ENCODE results near the gene NRP2. TPM values are rescaled to one million over a fixed set of nuclear protein-coding genes. Genes with fewer than 3 reads are reported as not detected.

The NRP2 gene
- total RNA-seq, 1 donor from 2014 or later = 5.1 TPM

DNA sequence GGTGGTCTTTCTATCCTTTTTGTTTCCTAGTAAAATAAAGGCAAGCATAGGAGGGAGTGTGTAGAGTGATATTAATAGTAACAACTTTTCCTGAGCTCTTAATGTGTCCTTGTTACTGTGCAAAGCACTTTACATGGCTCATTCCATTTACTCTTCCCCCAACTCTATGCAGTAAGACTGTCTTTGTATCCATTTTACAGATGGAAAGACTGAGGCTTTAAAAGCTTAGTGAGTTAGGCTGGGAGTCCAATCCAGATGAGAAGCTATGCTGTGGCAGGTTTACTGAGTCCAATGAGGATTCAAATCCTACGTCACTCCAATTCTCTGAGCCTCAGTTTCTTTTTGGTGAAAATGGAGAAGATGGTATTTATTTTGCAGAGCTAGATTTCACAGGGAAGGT, 77.4 kb downstream of the NRP2 start:
- DNase-seq (no peak), ATAC-seq (ENCODE audit: poor library complexity) (no peak)
- intact Hi-C loops (cut with DNase I) = no loop called here

DNA sequence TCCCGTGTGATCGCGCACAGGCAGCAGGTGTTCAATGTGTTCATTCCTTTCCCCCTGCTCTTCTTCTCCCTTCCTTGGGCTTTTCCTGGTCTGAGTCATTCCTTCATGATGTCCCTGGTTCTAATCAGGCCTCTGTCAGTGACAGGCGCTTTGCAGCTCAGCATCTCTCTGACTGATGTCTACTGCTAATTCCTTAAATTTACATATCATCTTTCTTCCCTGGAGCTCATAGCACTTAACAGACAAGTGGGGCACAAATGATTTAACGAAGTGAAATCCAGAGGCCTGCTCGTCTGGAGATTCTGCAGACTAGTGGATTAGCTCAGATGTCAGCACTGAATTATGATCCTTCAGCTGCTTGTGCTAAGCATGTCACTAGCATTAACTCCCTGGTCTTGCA, 77.9 kb downstream of the NRP2 start:
- intact Hi-C loops (cut with DNase I) = no loop called here
- ATAC-seq (ENCODE audit: poor library complexity) (no peak), DNase-seq (no peak)

DNA sequence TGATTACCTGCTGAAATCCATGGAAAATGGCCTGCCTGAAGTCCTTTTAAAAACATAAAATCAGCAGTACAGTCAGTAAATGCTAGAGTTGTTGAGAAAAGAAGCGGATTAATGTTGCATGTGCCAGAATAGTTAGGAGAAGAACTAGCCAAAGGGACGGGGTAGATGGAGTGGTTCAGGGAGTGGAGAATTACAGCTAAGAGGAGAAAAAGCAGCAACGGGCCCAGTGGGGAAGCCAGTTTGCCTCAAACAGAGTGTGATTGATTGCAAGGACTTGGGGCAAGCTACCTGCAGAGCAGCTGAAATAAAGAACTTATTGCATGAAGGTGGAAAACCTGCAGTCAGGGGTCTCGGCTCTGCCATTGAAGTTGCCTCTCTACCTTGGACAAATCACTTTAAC, 79.1 kb downstream of the NRP2 start:
- ATAC-seq (ENCODE audit: poor library complexity) (no peak), DNase-seq (no peak)
- intact Hi-C loops (cut with DNase I) = no loop called here

DNA sequence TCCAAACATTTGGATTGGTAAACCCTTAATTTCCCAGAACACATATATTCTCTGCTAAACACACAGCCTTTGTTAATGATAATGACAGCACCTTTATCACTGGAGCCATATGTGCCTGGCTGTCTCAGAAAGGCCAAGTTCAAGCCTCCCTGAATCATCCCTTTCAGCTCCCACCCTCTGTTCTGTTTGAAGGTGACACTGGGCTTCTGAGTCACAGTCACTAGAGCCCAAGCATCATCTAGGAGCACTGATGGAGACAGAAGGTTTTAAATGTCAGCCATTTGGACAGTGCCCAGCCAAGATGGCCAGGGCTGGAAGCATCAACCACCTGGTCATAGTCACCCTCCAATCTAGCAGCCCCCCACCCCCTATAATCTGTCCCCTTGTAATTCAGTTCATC, 80.6 kb downstream of the NRP2 start:
- DNase-seq (no peak), ATAC-seq (ENCODE audit: poor library complexity) (no peak)
- intact Hi-C loops (cut with DNase I) = no loop called here

DNA sequence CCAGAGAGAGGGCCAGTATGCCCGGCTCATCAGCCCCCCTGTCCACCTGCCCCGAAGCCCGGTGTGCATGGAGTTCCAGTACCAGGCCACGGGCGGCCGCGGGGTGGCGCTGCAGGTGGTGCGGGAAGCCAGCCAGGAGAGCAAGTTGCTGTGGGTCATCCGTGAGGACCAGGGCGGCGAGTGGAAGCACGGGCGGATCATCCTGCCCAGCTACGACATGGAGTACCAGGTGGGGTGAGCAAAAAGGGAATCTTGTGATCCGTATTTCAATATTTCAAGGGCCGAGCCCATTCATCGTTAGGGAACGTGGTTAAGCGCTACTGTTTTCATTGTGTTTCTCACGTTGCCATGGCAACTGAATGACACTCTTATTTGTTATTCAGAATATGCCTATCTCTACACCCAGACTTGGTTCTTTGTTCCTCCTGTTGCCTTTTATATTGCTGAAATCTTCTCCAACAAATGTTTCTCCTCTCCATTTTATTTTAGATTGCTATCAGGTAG, 81.5 kb downstream of the NRP2 start:
- DNase-seq = peak; percentile 64
- ATAC-seq (ENCODE audit: poor library complexity) = peak; percentile 11
- intact Hi-C loops (cut with DNase I) = no loop called here

DNA sequence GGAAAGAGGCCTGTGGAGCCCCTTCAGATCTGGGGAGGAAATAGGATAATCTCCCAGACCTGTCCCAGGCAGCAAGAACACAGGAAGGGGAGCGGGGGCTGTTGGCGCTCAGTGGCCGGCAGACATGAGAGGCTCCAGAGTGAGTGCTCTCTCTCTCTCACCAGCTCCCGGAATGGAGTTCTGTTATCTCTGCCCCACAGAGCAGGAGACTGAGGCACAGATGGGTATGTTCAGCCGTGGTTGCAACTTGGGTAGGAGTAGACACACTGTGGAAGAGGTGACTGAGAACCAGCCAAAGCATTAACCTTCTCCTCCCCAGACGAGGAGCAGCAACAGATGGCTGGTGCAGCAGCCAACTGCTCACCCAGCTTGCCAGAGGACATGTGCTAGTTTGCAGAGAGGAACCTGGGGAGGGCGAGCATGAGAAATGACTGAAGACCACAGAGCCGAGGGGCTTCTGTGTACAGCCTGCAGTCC, 82.0 kb downstream of the NRP2 start:
- ATAC-seq (ENCODE audit: poor library complexity) = no peak
- intact Hi-C loops (cut with DNase I) = no loop called here
- DNase-seq = no peak

DNA sequence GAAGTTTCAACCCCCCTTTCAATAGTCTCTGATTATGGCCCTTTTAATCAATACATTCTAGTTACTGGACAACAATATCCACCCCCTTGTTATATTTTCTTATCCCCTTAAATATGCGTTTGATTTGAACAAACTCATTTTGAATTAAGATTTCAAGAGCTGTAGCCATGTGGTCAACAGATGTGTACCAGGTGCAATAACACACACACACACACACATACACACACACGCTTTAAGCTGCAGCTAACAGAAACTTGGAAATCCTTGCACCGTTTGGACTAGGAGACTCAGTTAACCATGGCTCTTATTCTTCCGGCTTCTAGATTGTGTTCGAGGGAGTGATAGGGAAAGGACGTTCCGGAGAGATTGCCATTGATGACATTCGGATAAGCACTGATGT, 82.8 kb downstream of the NRP2 start:
- intact Hi-C loops (cut with DNase I) = no loop called here
- DNase-seq (no peak), ATAC-seq (ENCODE audit: poor library complexity) (no peak)

DNA sequence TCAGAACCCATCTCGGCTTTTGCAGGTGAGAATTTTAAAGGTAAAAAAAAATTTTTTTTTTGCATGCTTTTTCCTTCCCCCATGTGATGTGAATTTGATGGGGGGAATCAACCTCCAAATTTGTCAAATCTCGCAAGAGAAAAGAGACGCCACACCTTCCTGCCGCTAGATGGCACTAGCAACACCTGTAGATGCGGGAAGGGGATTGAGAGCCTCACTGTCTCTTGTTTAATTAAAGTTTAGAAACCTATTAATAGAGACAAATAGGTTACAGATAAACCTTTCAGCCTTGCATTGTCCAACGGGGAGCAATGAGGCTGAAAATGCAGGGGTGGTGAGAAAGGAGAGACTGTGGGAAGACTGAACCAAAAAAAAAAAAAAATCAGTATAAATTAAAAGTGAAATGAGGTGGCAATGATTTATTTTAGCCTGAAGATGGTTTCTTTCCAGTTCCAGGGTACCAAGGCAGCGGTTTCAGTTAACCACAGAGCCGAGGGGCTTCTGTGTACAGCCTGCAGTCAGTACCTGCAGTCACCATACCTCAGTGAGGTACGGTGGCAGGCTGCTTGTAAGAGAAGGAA, 84.6 kb downstream of the NRP2 start:
- intact Hi-C loops (cut with DNase I) = no loop called here
- peak; percentile 62 for DNase-seq
- peak; percentile 45 for ATAC-seq (ENCODE audit: poor library complexity)

DNA sequence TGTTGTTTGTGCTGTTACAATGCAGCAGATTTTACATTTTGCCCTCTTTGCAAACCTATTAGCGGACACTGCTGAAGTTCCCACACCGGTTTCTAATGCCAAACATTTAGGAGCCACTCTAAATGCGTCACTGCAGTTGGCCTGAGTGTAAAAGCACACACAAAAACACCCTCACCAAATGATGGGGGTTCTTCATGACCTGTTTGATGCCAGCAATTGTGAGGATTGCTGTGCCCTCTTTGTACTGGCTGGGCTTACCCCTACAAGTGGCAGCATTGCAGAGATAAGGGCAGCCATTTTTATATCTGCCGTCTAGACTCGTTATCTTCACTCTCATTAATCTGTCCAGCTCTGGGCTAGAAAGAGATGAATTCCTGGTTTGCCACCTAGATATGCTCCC, 85.3 kb downstream of the NRP2 start:
- DNase-seq (no peak), ATAC-seq (ENCODE audit: poor library complexity) (peak; percentile 71)
- intact Hi-C loops (cut with DNase I) = no loop called here

DNA sequence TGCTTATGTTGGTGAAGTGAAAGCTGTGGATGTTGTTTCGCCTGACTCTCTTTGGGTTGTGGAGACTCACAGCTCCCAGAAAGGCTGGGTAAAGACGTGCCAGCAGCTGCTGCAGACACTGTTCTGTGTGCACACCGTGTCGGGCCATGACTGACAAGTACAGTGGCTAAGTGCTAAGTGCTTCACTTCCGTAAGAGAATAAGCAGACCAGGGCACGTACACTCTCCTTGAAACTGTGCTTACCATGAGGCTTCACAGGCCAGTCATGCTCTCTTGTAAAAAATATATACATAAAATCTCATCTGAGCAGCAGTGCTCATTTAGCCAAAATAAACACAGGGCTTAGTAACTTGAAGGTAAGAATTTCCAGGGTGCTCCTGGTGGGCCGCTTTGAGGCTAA, 86.0 kb downstream of the NRP2 start:
- intact Hi-C loops (cut with DNase I) = no loop called here
- DNase-seq = peak; percentile 53
- peak; percentile 88 for ATAC-seq (ENCODE audit: poor library complexity)

DNA sequence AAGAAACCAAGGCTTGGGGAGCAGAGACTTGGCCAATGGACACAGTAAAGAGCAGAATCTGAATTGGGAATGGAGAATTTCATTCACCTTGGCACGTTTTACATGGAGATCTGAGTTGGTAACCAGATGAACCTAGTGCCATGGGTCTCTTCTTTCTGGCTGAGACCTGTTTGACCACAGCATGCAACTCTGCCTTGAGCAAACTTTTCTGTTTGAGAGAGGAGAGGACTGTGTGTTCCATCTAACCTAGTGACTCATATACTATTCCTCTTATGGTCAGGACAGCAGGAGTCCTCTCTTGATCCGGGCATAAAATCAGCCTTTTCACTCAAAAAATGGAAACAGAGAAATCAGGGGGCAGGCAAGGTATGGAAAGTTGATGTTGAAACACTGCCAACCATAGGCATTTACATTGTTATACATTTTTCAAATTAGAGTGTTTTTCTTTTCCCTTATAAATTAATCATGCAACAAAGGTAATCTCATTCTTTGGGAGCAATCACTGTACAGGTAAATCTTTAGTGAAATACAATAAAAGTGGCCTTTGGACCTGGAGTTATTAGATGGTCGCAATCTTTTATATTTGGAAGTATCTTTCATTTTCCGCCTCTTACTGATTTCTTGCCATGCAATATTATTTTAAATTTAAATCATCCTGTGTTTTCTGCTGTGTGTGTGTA, 86.7 kb downstream of the NRP2 start:
- DNase-seq (no peak), ATAC-seq (ENCODE audit: poor library complexity) (no peak)
- intact Hi-C loops (cut with DNase I) = no loop called here

DNA sequence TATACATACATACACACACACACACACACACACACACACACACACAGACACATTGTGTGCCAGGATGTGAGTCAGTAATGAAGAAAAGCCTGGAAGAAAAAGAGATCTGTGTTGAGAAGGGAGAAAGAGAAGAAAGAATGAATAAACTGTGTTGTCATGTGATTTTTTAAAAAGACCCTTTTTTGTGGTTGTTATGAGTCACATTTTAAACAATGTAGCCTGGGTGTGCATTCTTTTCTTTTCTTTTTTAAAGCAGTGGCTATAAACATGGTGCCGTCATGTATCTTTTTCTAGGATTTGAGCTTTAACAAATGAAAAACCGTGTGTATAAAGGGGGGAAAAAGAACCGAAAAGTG, 87.2 kb downstream of the NRP2 start:
- DNase-seq (no peak), ATAC-seq (ENCODE audit: poor library complexity) (no peak)
- intact Hi-C loops (cut with DNase I) = no loop called here

DNA sequence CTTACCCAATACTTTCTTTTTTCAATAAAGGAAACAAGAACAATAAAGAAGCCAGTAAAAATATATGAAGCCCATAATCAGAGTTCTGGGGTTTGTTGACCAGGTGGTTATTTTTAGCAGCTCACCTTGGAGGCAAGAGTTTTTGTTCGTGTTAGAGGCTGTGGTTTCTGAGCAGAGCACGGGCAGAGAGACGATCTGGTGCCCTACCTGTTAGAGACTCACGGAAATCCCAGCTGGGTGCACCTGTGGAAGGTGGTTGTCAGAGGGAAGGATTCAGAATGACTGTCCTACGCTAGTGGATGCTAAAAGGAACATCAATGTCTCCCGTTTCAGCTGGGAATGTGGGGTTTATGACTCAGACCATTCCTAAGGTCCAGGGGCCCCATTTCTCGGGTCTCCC, 87.6 kb downstream of the NRP2 start:
- no peak for ATAC-seq (ENCODE audit: poor library complexity)
- no peak for DNase-seq
- intact Hi-C loops (cut with DNase I) = loop anchor here (10.0 kb wide), 1 partner anchor 155 kb away; no protein-coding TSS in a partner anchor

DNA sequence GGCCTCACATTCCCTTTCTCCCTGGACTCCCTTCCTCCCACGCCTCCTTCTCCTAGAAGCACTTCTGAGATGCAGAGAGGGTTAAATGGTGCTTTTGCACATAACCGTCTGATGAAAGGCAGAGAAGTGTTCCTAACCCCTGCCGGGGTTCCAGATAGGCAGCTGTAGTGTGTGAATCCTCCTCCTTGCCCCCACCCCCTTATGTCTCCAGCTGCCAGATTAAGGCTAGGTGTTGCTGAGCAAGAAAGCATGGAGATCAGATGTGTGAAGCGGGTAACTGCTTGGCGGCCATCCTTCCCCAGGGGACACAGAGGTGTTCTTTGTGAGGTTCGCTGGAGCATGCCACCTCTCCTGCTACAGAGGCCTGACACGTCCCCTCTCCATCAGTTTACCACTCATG, 88.3 kb downstream of the NRP2 start:
- no peak for DNase-seq
- intact Hi-C loops (cut with DNase I) = loop anchor here (10.0 kb wide), 1 partner anchor 154 kb away; no protein-coding TSS in a partner anchor

DNA sequence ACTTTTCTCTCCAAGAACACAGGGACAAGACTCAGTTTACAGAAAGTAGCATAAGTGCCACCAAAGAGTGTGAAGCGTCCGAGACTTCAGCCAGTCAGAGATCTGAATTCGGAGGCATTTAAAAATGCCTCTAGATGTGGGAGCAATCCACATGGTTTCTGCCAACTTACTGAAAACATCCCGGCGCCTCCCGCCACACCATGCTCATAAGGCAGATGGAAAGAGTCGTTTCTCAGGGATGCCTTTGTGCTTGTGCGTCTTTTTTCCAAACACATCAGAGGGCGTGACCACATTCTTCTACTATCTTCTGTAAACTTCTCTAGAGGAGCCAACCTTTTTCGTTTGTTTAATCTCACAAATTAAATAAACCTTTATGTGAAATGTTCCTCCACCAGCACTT, 88.7 kb downstream of the NRP2 start:
- ATAC-seq (ENCODE audit: poor library complexity) (no peak), DNase-seq (no peak)
- intact Hi-C loops (cut with DNase I) = loop anchor here (10.0 kb wide), 1 partner anchor 154 kb away; no protein-coding TSS in a partner anchor

More for the DNA sequence above, 88.3 kb downstream of the NRP2 start:
- ATAC-seq (ENCODE audit: poor library complexity) = no peak

DNA sequence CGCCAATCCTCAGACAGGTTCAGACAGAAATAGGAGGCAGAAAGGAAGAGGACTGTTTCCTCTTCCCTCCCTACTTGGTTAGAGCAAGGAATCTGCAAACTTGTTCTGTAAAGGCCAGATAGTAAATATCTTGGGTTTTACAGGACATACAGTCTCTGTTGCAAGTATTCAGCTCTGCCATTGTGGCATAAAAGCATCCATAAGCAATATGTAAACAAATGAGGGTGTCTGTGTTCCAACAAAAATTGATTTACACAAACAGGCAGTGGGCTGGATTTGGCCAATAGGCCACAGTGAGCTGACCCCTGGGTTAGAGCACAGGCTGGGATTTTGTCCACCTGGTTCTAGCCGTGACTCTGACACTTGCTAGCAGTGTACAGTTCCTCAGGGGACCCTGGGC, 89.4 kb downstream of the NRP2 start:
- intact Hi-C loops (cut with DNase I) = loop anchor here (10.0 kb wide), 1 partner anchor 153 kb away; no protein-coding TSS in a partner anchor
- no peak for ATAC-seq (ENCODE audit: poor library complexity)
- no peak for DNase-seq

DNA sequence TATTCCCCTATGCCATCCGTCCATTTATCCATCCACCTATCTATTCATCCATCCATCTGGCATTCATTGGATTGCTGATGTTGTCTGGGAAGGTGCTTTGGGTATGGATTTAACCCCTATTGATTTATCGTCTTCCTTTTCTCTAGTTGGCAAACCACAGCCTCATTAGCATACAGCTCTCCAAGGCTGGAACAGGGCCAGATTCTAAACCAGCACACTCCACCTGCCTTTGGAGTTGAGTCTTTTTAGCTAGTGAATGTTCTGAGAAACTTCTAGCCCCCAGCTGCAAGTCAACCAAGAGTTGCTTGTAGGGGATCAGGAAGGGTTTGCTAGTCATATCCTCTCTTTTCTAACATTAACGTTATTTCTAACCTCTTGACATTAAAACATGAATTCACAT, 90.7 kb downstream of the NRP2 start:
- intact Hi-C loops (cut with DNase I) = loop anchor here (10.0 kb wide), 1 partner anchor 152 kb away; no protein-coding TSS in a partner anchor
- DNase-seq (no peak), ATAC-seq (ENCODE audit: poor library complexity) (no peak)

DNA sequence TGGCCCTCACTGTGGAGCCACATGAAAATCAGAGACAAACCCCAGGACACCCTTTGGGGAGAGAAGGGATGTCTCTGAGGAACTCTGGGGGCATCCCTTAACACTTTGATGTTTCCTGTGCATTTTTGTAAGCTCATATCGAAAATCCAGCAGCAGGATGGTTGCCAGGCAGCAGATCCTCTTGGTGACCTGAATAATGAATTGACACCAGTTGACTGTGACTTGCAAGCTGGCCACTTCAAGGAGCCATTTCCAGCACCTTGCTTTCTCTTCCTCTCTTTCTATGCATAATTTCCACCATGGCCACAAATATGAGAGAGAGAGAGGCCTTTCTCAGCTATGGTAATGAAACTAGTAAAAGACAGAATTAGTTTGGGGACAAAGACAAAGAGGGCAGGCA, 91.7 kb downstream of the NRP2 start:
- intact Hi-C loops (cut with DNase I) = loop anchor here (10.0 kb wide), 1 partner anchor 151 kb away; no protein-coding TSS in a partner anchor
- DNase-seq = no peak
- no peak for ATAC-seq (ENCODE audit: poor library complexity)

DNA sequence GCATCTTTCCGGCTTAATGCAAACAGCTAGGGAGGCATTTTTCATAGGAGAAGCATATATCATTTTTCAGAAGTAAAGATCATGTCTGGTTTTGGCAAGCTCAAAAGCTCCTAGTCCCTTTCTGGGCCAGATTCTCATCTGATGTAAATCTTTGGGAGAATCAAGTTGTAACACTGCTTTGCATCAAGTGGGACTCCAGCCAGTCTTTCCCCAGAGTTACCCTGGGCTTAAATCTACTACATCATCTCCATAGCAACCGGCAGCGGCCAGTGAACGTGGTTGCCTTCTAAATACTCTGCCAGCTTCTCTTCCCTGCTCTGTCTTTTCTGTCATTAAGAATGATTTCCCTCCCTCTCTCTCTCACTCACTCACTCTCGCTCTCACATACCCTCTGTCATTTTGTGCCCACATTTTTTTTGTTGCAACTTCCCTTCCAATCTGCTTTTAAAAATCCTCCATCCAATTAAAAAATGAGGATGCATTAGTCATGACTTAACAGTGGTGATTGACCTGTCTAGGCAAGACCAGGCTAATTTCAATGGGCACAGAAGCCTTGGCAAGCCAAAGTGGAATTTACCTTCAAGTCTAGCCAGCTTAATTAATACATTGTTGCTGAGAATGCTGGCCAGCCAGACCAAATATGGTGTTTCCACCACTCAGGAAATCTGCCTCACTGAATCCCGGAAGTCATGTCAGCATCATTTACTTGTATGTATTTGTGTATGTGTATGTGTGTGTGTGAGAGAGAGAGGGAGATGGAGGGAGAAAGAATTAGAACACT, 93.0 kb downstream of the NRP2 start:
- intact Hi-C loops (cut with DNase I) = loop anchor here (5.0 to 10.0 kb wide), 2 partner anchors 112 to 150 kb away; no protein-coding TSS in a partner anchor

More for the DNA sequence above, 93.0 kb downstream of the NRP2 start:
- ATAC-seq (ENCODE audit: poor library complexity) (no peak), DNase-seq (no peak)

All from Right ventricle myocardium superior (tissue), 1 donor.